Endothelial cell of umbilical vein (primary cell): ENCODE measurements around the gene TPCN2. TPM values are rescaled to one million over a fixed set of nuclear protein-coding genes. Genes with fewer than 3 reads are reported as not detected.

Source experiments
- BruUV-seq: library from RNA; stranded (reverse); fragments of 400-500 nt; replicated peaks from 2 replicates; lab custom pipeline; 2021; lab: Mats Ljungman, UMichigan
- CTCF ChIA-PET: fragments of 300-600, 350-600 bp; sonication (Branson Sonifier 250); formaldehyde crosslinking; loops from one replicate; lab custom pipeline; 2021; ENCODE audit warnings: antibody characterized with exemption, inconsistent platforms; lab: Charles Lee
- POLR2A ChIA-PET: fragments of 300-600, 350-600 bp; sonication (Branson Sonifier 250); formaldehyde crosslinking; loops from one replicate; lab custom pipeline; 2021; ENCODE audit warnings: antibody characterized with exemption, inconsistent platforms; lab: Charles Lee
- DNase-seq: peaks from one replicate; pipeline ENCODE4 v3.0.0-alpha.2; 2011; ENCODE audit warnings: low read depth, low spot score
- FAIRE-seq: peaks from 2 replicates; lab custom pipeline; 2011; peaks lifted over from hg19 to GRCh38; lab: Jason Lieb, UNC
- H2AFZ ChIP-seq: 2 replicates; pipeline ENCODE4 v1.6.0; 2012; ENCODE audit warnings: low read depth, low read length, control low read depth, inconsistent platforms
- H3K27ac ChIP-seq: 2 replicates; pipeline ENCODE4 v1.5.1; 2011; ENCODE audit warnings: low read depth, mild to moderate bottlenecking, control low read depth, low read length, moderate library complexity; ENCODE audit not compliant: insufficient read depth
- H3K27me3 ChIP-seq, 2 experiments: 2 replicates each; pipeline versions ENCODE4 v1.6.0 to v1.6.1; 2011; ENCODE audit warnings: low read length in 2 of 2, mixed read lengths in 1 of 2; ENCODE audit not compliant: control insufficient read depth in 2 of 2, insufficient read depth in 2 of 2
- H3K36me3 ChIP-seq, 2 experiments: 2 replicates in 1 of 2; 3 replicates in 1 of 2; pipeline ENCODE4 v1.5.1; 2011; ENCODE audit warnings: low read length in 2 of 2, mild to moderate bottlenecking in 1 of 2, moderate library complexity in 1 of 2; ENCODE audit not compliant: control insufficient read depth in 2 of 2, insufficient read depth in 2 of 2; ENCODE audit errors: extremely low read depth in 1 of 2
- H3K4me1 ChIP-seq: 3 replicates; pipeline ENCODE4 v1.5.1; 2011; ENCODE audit warnings: mild to moderate bottlenecking, low read length; ENCODE audit not compliant: control insufficient read depth, insufficient read depth; ENCODE audit errors: extremely low read depth
- H3K4me2 ChIP-seq: 2 replicates; pipeline ENCODE4 v1.6.1; 2011; ENCODE audit warnings: low read length, control low read depth, mixed read lengths; ENCODE audit not compliant: insufficient read depth
- H3K4me3 ChIP-seq, 3 experiments: fragments of 200-600 bp in 1 of 3; sonication (generic), shearing (Covaris generic) in 1 of 3; replicated peaks in 1 of 3; 2 replicates each; pipeline ENCODE4 v1.5.1; 2011 to 2016; ENCODE audit warnings: control low read depth in 3 of 3, low read length in 3 of 3, mild to moderate bottlenecking in 2 of 3, inconsistent platforms in 1 of 3, low read depth in 1 of 3, moderate library complexity in 1 of 3; ENCODE audit not compliant: insufficient read depth in 1 of 3
- H3K79me2 ChIP-seq: 2 replicates; pipeline ENCODE4 v1.6.0; 2012; ENCODE audit warnings: low read length, inconsistent platforms; ENCODE audit not compliant: control insufficient read depth, insufficient read depth
- H3K9ac ChIP-seq: replicated peaks from 2 replicates; pipeline ENCODE3; 2011; ENCODE audit warnings: low read length, control low read depth; ENCODE audit not compliant: insufficient read depth; ENCODE audit errors: extremely low read depth
- H3K9me1 ChIP-seq: replicated peaks from 3 replicates; pipeline ENCODE4 v1.6.0; 2011; ENCODE audit warnings: mild to moderate bottlenecking, low read length; ENCODE audit not compliant: control insufficient read depth, insufficient read depth; ENCODE audit errors: extremely low read depth
- H3K9me3 ChIP-seq: replicated peaks from 2 replicates; pipeline ENCODE4 v1.5.1; 2012; ENCODE audit warnings: low read length, inconsistent platforms; ENCODE audit not compliant: control insufficient read depth, insufficient read depth
- H4K20me1 ChIP-seq: replicated peaks from 2 replicates; pipeline ENCODE3; 2011; ENCODE audit warnings: mild to moderate bottlenecking, low read length; ENCODE audit not compliant: control insufficient read depth, insufficient read depth; ENCODE audit errors: extremely low read depth
- EZH2 ChIP-seq: IDR thresholded peaks from 2 replicates; pipeline ENCODE4 v1.6.1; 2012; ENCODE audit warnings: borderline replicate concordance, low read depth, mild to moderate bottlenecking, moderate library complexity, low read length, inconsistent platforms; ENCODE audit not compliant: severe bottlenecking
- FOS ChIP-seq: IDR thresholded peaks from 2 replicates; pipeline ENCODE4 v1.6.1; 2011; ENCODE audit warnings: mild to moderate bottlenecking, low read length, moderate library complexity, borderline replicate concordance; ENCODE audit not compliant: insufficient read depth
- GATA2 ChIP-seq: IDR thresholded peaks from 2 replicates; pipeline ENCODE4 v1.7.0; 2011; ENCODE audit warnings: low read depth, mild to moderate bottlenecking, moderate library complexity, mixed read lengths, low read length; ENCODE audit not compliant: insufficient read length, insufficient read depth
- JUN ChIP-seq: IDR thresholded peaks from 2 replicates; pipeline ENCODE4 v1.6.1; 2011; ENCODE audit warnings: borderline replicate concordance, low read depth; ENCODE audit not compliant: insufficient read length, insufficient read depth
- MYC ChIP-seq: IDR thresholded peaks from one replicate; pipeline ENCODE4 v1.6.1; 2011; ENCODE audit warnings: mild to moderate bottlenecking, low read depth, low read length
- POLR2A ChIP-seq: IDR thresholded peaks from 2 replicates; pipeline ENCODE4 v1.6.1; 2012; ENCODE audit warnings: low read depth, mild to moderate bottlenecking, control low read depth, low read length
- POLR2AphosphoS5 ChIP-seq: IDR thresholded peaks from 2 replicates; pipeline ENCODE4 v1.6.1; 2012; ENCODE audit warnings: low read depth, mild to moderate bottlenecking, control low read depth, low read length, moderate library complexity; ENCODE audit not compliant: insufficient read depth
- dilution Hi-C: fragments of 300-500 bp; cut with MboI; formaldehyde crosslinking; loops from one replicate; pipeline ENCODE4 v1.15.0; 2019; ENCODE audit warnings: low sequenced_read_pairs; ENCODE audit not compliant: extremely low pct_ligation_motif_present
- intact Hi-C: fragments of 100-400 bp; cut with micrococcal nuclease; formaldehyde crosslinking; loops from one replicate; pipeline ENCODE4 v1.10.0; 2022
- polyA plus RNA-seq, 4 experiments: library from polyadenylated mRNA; depleted of rRNA in 3 of 4; stranded (reverse) in 3 of 4; unstranded in 1 of 4; fragments of >200 nt; gene quantifications; 2 replicates each; pipeline versions ENCODE4 v1.2.1 to v1.2.3, GENCODE V29; 2011 to 2012; ENCODE audit warnings: missing spikeins in 1 of 4
- total RNA-seq: library from RNA; stranded (reverse); gene quantifications from 2 replicates; pipeline ENCODE4 v1.2.3, GENCODE V29; 2021
- TF ChIP-seq, protein P1 (sequence below), 2 donors: IDR thresholded peaks; 1 replicate in 1 of 2; 2 replicates in 1 of 2; pipeline ENCODE4 v1.5.1; 2011; ENCODE audit warnings: low read length in 2 of 2, mild to moderate bottlenecking in 2 of 2, moderate library complexity in 2 of 2, control low read depth in 1 of 2, inconsistent platforms in 1 of 2, low read depth in 1 of 2; ENCODE audit not compliant: insufficient read depth in 1 of 2; ENCODE audit errors: extremely low read depth in 1 of 2
- TF ChIP-seq, protein P2 (sequence below): IDR thresholded peaks from 2 replicates; pipeline ENCODE4 v1.6.1; 2011; ENCODE audit not compliant: insufficient read depth, insufficient read length

The TPCN2 gene
- total and polyA plus RNA-seq, 2 donors (not counting 3 experiments of a cell fraction or from before 2014, with no cell fraction given) = 10.3 to 13.4 TPM

DNA sequence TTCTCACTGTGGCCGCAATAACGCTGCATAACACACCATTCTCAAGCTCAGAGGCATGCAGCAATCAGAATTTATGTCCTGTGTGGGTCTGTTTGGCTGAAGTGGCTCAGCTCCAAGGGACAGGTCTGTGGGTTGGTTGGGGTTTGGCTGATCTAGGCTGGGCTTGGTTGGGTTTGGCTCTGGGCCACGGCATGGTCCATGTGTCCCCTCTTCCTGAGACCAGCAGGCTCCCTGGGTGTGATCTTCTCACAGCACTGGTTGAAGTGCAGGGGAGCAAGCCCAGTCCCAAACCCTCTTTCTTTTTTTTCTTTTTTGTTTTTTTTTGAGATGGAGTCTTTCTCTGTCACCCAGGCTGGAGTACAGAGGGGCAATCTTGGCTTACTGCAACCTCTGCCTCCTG lies 132.0 kb downstream of the TPCN2 start:
- ChIA-PET CTCF (interaction anchor here (1.4 kb wide), 1 partner anchor 23 kb away, joined by 3 read pairs; no protein-coding TSS in a partner anchor), POLR2A (no interaction called here)
- Histone ChIP-seq H3K27me3 (no peaks in the 10 kb centered on the region), H2AFZ (no peak overlapping the region), H3K36me3 (no peaks in the 10 kb centered on the region), H3K9ac (no peak overlapping the region), H3K9me3 (no peaks in the 10 kb centered on the region), H4K20me1 (no peaks in the 10 kb centered on the region), H3K27ac (no peak overlapping the region), H3K9me1 (no peaks in the 10 kb centered on the region), H3K4me2 (no peak overlapping the region), H3K79me2 (no peaks in the 10 kb centered on the region), H3K4me3 (no peak overlapping the region), H3K4me1 (no peaks in the 10 kb centered on the region)
- TF ChIP-seq, protein P1, sequence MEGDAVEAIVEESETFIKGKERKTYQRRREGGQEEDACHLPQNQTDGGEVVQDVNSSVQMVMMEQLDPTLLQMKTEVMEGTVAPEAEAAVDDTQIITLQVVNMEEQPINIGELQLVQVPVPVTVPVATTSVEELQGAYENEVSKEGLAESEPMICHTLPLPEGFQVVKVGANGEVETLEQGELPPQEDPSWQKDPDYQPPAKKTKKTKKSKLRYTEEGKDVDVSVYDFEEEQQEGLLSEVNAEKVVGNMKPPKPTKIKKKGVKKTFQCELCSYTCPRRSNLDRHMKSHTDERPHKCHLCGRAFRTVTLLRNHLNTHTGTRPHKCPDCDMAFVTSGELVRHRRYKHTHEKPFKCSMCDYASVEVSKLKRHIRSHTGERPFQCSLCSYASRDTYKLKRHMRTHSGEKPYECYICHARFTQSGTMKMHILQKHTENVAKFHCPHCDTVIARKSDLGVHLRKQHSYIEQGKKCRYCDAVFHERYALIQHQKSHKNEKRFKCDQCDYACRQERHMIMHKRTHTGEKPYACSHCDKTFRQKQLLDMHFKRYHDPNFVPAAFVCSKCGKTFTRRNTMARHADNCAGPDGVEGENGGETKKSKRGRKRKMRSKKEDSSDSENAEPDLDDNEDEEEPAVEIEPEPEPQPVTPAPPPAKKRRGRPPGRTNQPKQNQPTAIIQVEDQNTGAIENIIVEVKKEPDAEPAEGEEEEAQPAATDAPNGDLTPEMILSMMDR (IDR thresholded peaks at IDR 0.05; ENCODE audit: extremely low read depth in 1 of 2, insufficient read depth in 1 of 2, low read depth in 1 of 2, low read length in 2 of 2) = no peak
- no peak for TF ChIP-seq FOS
- TF ChIP-seq POLR2A = no peak
- TF ChIP-seq EZH2 = no peak
- TF ChIP-seq MYC = no peak
- no peak for TF ChIP-seq POLR2AphosphoS5
- no peak for TF ChIP-seq JUN
- no peak for TF ChIP-seq GATA2
- TF ChIP-seq, protein P2, sequence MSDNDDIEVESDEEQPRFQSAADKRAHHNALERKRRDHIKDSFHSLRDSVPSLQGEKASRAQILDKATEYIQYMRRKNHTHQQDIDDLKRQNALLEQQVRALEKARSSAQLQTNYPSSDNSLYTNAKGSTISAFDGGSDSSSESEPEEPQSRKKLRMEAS = no peak
- intact Hi-C loops (no loop called here), dilution Hi-C loops (no loop called here)
- DNase-seq = no peak
- BruUV-seq = no TSS peak
- FAIRE-seq = no peak
